HepG2 (cell line): ENCODE data around the gene DTNB.

ENCODE experiments used
- JUND ChIP-seq: sonication (generic); formaldehyde crosslinking; IDR thresholded peaks from 2 replicates; pipeline ENCODE4 v1.8.0; 2022; ENCODE audit warnings: mild to moderate bottlenecking, missing genetic modification reagents
- KDM6A ChIP-seq: IDR thresholded peaks from 2 replicates; pipeline ENCODE4 v1.6.1; 2016; ENCODE audit warnings: low read depth
- NFYB ChIP-seq: sonication (generic); formaldehyde crosslinking; IDR thresholded peaks from 2 replicates; pipeline ENCODE4 v1.4.0; 2020; ENCODE audit warnings: missing genetic modification reagents
- POLR2A ChIP-seq, 2 experiments: IDR thresholded peaks; 2 replicates each; pipeline ENCODE4 v1.6.1; 2011; ENCODE audit warnings: low read depth in 2 of 2, low read length in 2 of 2, mild to moderate bottlenecking in 1 of 2, moderate library complexity in 1 of 2; ENCODE audit not compliant: insufficient read depth in 1 of 2
- POLR2AphosphoS5 ChIP-seq: IDR thresholded peaks from 2 replicates; pipeline ENCODE4 v1.6.1; 2012; ENCODE audit warnings: low read depth, low read length
- RFX5 ChIP-seq: IDR thresholded peaks from 2 replicates; pipeline ENCODE4 v1.6.1; 2011; ENCODE audit warnings: low read depth, low read length, improper control_type of control experiment
- SIN3A ChIP-seq: IDR thresholded peaks from 2 replicates; pipeline ENCODE4 v1.6.1; 2011; ENCODE audit warnings: low read depth, mild to moderate bottlenecking, control low read depth, low read length, borderline replicate concordance
- TAF1 ChIP-seq: sonication (generic); formaldehyde crosslinking; IDR thresholded peaks from 2 replicates; pipeline ENCODE4 v1.4.0; 2020; ENCODE audit warnings: missing genetic modification reagents
- ZNF160 ChIP-seq: sonication (generic); formaldehyde crosslinking; IDR thresholded peaks from 2 replicates; pipeline ENCODE4 v1.8.0; 2022; ENCODE audit warnings: mild to moderate bottlenecking, inconsistent platforms, missing genetic modification reagents
- ZNF629 ChIP-seq: sonication (generic); formaldehyde crosslinking; conservative IDR thresholded peaks from 2 replicates; pipeline ENCODE4 v1.5.0; 2020; ENCODE audit warnings: missing genetic modification reagents
- ZNF639 ChIP-seq: conservative IDR thresholded peaks from 2 replicates; pipeline ENCODE4 v1.6.1; 2018; ENCODE audit warnings: missing genetic modification reagents
- ZNF691 ChIP-seq: sonication (generic); formaldehyde crosslinking; IDR thresholded peaks from 2 replicates; pipeline ENCODE4 v1.4.0; 2020; ENCODE audit warnings: missing genetic modification reagents, low read depth, mild to moderate bottlenecking, borderline replicate concordance
- TF ChIP-seq, protein P1 (sequence below), 2 experiments: IDR thresholded peaks; 2 replicates each; pipeline ENCODE4 v1.6.1; 2011 to 2012; ENCODE audit warnings: low read length in 2 of 2, borderline replicate concordance in 1 of 2, low read depth in 1 of 2, mild to moderate bottlenecking in 1 of 2, moderate library complexity in 1 of 2
- TF ChIP-seq, protein P2 (sequence below): sonication (generic); formaldehyde crosslinking; IDR thresholded peaks from 2 replicates; pipeline ENCODE4 v1.5.0; 2020; ENCODE audit warnings: mild to moderate bottlenecking, missing genetic modification reagents, moderate library complexity

DNA sequence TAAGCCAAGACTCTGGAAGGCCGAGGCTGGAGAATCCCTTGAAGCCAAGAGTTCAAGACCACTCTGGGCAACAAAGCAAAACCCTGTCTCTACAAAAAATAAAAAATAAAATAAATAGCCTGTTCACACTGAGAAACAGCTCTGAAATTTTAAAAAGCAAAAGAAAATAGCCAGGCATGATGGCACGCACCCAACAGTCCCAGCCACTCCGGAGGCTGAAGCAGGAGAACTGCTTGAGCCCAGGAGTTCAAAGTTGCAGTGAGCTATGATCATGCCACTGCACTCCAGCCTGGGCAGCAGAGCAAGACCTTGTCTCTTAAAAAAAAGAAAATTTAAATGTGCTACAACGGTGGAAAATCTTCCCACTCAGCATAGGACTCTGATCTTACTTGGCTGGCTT lies 52.7 kb downstream of the DTNB start:
- TF ChIP-seq ZNF629 (CRISPR knock-in tag) = no peak
- no peak for TF ChIP-seq NFYB (CRISPR knock-in tag)
- TF ChIP-seq KDM6A (CRISPR knock-in tag) = no peak
- TF ChIP-seq, protein P1, sequence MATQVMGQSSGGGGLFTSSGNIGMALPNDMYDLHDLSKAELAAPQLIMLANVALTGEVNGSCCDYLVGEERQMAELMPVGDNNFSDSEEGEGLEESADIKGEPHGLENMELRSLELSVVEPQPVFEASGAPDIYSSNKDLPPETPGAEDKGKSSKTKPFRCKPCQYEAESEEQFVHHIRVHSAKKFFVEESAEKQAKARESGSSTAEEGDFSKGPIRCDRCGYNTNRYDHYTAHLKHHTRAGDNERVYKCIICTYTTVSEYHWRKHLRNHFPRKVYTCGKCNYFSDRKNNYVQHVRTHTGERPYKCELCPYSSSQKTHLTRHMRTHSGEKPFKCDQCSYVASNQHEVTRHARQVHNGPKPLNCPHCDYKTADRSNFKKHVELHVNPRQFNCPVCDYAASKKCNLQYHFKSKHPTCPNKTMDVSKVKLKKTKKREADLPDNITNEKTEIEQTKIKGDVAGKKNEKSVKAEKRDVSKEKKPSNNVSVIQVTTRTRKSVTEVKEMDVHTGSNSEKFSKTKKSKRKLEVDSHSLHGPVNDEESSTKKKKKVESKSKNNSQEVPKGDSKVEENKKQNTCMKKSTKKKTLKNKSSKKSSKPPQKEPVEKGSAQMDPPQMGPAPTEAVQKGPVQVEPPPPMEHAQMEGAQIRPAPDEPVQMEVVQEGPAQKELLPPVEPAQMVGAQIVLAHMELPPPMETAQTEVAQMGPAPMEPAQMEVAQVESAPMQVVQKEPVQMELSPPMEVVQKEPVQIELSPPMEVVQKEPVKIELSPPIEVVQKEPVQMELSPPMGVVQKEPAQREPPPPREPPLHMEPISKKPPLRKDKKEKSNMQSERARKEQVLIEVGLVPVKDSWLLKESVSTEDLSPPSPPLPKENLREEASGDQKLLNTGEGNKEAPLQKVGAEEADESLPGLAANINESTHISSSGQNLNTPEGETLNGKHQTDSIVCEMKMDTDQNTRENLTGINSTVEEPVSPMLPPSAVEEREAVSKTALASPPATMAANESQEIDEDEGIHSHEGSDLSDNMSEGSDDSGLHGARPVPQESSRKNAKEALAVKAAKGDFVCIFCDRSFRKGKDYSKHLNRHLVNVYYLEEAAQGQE (IDR thresholded peaks at IDR 0.05; ENCODE audit: borderline replicate concordance in 1 of 2, low read depth in 1 of 2, low read length in 2 of 2) = no peak
- no peak for TF ChIP-seq TAF1 (CRISPR knock-in tag)
- TF ChIP-seq JUND (CRISPR knock-in tag) = no peak
- TF ChIP-seq, protein P2, sequence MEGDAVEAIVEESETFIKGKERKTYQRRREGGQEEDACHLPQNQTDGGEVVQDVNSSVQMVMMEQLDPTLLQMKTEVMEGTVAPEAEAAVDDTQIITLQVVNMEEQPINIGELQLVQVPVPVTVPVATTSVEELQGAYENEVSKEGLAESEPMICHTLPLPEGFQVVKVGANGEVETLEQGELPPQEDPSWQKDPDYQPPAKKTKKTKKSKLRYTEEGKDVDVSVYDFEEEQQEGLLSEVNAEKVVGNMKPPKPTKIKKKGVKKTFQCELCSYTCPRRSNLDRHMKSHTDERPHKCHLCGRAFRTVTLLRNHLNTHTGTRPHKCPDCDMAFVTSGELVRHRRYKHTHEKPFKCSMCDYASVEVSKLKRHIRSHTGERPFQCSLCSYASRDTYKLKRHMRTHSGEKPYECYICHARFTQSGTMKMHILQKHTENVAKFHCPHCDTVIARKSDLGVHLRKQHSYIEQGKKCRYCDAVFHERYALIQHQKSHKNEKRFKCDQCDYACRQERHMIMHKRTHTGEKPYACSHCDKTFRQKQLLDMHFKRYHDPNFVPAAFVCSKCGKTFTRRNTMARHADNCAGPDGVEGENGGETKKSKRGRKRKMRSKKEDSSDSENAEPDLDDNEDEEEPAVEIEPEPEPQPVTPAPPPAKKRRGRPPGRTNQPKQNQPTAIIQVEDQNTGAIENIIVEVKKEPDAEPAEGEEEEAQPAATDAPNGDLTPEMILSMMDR = no peak
- TF ChIP-seq ZNF639 = no peak
- no peak for TF ChIP-seq POLR2AphosphoS5
- TF ChIP-seq ZNF160 = no peak
- no peak for TF ChIP-seq ZNF691
- TF ChIP-seq POLR2A (IDR thresholded peaks at IDR 0.05; ENCODE audit: insufficient read depth in 1 of 2, low read depth in 2 of 2, low read length in 2 of 2) = no peak
- TF ChIP-seq SIN3A = no peak
- no peak for TF ChIP-seq RFX5
